Psoas muscle (tissue), 7 donors: ENCODE data around the gene ACOT13. TPM values are rescaled to one million over a fixed set of nuclear protein-coding genes. Genes with fewer than 3 reads are reported as not detected.

ENCODE experiments used
- polyA plus RNA-seq, 3 donors: library from polyadenylated mRNA; stranded (reverse); fragments of 200-250 nt; gene quantifications; one replicate each; pipeline ENCODE4 v1.2.3, GENCODE V29; 2013
- total RNA-seq, 4 donors: library from RNA; stranded (reverse); fragmentation: NEBNext Ultra II Directional in 2 of 4; extraction: Animal tissue kit (Norgen Biotek cat#: 25700) in 2 of 4; gene quantifications; one replicate each; pipeline versions ENCODE4 v1.2.1 to v1.2.4, GENCODE V29; 2021 to 2023
- donor health status: healthy with polysubstance abuse.
- donor health status: DM: no; HTN: no; CAD: no; lungs with moderate emphysema.
- donor health status: Bipolar disorder and iron deficiency.
- donor health status: healthy.
- donor health status: DM: no; HTN: no; CAD: no.
- donor health status: DM: no; HTN: no; CAD: no.
- donor health status: DM: yes; HTN: yes; CAD: no.

The ACOT13 gene
- total and polyA plus RNA-seq, 7 donors: 25.2 to 50.7 (median 37.4) TPM

Other genes with a start within 250 kb of the ACOT13 start
- 1 to 10 TPM in 1 of 4 donors, under 1 TPM in 3; 0.38 to 1.1 (median 0.81) TPM for gene GPLD1, start 177.5 kb upstream of the ACOT13 start, total RNA-seq
- gene GPLD1, start 177.5 kb upstream of the ACOT13 start, polyA plus RNA-seq: under 1 TPM; 0.25 to 0.30 (median 0.28) TPM
- 10 to 100 TPM; 16.7 to 41.7 (median 34.6) TPM for gene ALDH5A1, start 172.1 kb upstream of the ACOT13 start, total RNA-seq
- gene ALDH5A1, start 172.1 kb upstream of the ACOT13 start, polyA plus RNA-seq: 10 to 100 TPM in 1 of 3 donors, 1 to 10 TPM in 2; 3.5 to 10.7 (median 8.6) TPM
- gene KIAA0319, start 20.9 kb upstream of the ACOT13 start, total RNA-seq: under 1 TPM in 3 of 4 donors, not detected in 1; 0.02 to 0.04 (median 0.04) TPM
- gene KIAA0319, start 20.9 kb upstream of the ACOT13 start, polyA plus RNA-seq: under 1 TPM in 2 of 3 donors, not detected in 1; 0.01 to 0.06 TPM
- 10 to 100 TPM; 16.3 to 22.1 (median 19.8) TPM for gene TDP2, start 178 bp upstream of the ACOT13 start, total RNA-seq
- gene TDP2, start 178 bp upstream of the ACOT13 start, polyA plus RNA-seq: 10 to 100 TPM; 19.0 to 56.7 (median 36.9) TPM
- 10 to 100 TPM; 43.1 to 57.2 (median 47.1) TPM for gene C6orf62, start 52.1 kb downstream of the ACOT13 start, total RNA-seq
- gene C6orf62, start 52.1 kb downstream of the ACOT13 start, polyA plus RNA-seq: 10 to 100 TPM; 23.9 to 54.8 (median 35.6) TPM
- 1 to 10 TPM; 3.5 to 4.2 (median 3.9) TPM for gene GMNN, start 107.9 kb downstream of the ACOT13 start, total RNA-seq
- gene GMNN, start 107.9 kb downstream of the ACOT13 start, polyA plus RNA-seq: 10 to 100 TPM in 2 of 3 donors, 1 to 10 TPM in 1; 7.8 to 12.2 (median 11.0) TPM
- not detected for gene ARMH2, start 131.8 kb downstream of the ACOT13 start, total RNA-seq
- gene ARMH2, start 131.8 kb downstream of the ACOT13 start, polyA plus RNA-seq: not detected